IPS-18a (cell line): ENCODE measurements around the gene EXOG.

Experiments used
- H3K27ac ChIP-seq: one replicate; pipeline ENCODE4 v1.5.1; 2013; ENCODE audit warnings: low read length
- H3K27me3 ChIP-seq: one replicate; pipeline ENCODE4 v1.6.1; 2013; ENCODE audit warnings: mild to moderate bottlenecking, low read length; ENCODE audit not compliant: control insufficient read depth, insufficient read depth
- H3K36me3 ChIP-seq: one replicate; pipeline ENCODE4 v1.6.1; 2013; ENCODE audit warnings: low read depth, low read length; ENCODE audit not compliant: control insufficient read depth
- H3K4me1 ChIP-seq: one replicate; pipeline ENCODE4 v1.6.1; 2013; ENCODE audit warnings: low read depth, low read length; ENCODE audit not compliant: control insufficient read depth
- H3K4me3 ChIP-seq: one replicate; pipeline ENCODE4 v1.5.1; 2013; ENCODE audit warnings: low read length
- H3K9ac ChIP-seq: one replicate; pipeline ENCODE4 v1.6.1; 2013; ENCODE audit warnings: mild to moderate bottlenecking, low read length, moderate library complexity
- H3K9me3 ChIP-seq: one replicate; pipeline ENCODE4 v1.6.1; 2013; ENCODE audit warnings: low read depth, low read length; ENCODE audit not compliant: control insufficient read depth

EXOG gene, protein sequence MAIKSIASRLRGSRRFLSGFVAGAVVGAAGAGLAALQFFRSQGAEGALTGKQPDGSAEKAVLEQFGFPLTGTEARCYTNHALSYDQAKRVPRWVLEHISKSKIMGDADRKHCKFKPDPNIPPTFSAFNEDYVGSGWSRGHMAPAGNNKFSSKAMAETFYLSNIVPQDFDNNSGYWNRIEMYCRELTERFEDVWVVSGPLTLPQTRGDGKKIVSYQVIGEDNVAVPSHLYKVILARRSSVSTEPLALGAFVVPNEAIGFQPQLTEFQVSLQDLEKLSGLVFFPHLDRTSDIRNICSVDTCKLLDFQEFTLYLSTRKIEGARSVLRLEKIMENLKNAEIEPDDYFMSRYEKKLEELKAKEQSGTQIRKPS

DNA sequence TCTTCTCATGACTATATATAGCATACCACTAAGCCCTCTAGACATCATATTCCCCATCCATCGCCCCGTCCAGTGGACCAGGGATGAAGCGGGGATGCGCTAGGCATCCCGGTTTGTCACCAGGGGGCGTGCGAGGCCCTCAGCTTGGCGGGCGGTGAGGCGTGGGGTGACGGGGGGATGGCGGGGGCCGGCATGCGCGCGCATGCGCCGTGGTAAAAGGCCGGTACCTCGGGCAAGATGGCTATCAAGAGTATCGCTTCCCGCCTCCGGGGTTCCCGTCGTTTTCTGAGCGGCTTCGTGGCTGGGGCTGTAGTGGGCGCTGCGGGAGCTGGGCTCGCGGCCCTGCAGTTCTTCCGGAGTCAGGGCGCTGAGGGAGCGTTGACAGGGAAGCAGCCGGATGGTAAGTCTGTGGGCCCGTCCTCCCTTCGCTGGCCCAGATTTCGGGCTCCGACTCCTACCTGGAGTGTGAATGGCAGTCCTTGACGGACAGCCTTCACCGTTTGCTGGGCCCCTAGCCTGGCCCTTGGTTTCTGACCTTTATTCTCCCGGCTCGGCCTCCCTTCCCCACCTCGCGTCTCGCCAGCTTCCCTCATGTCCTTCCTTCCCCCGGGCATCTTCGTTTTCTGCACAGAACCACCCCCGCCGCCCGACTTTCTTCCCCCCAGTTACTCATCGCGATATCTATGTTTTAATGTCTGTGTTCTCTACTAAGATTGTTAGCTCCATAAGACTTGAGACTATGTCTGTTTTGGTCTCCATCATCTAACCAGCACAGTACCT, at the start of gene EXOG:
EXOG (plus strand) TSS at position 210 of the 780 bp plus-strand sequence; CDS start at position 238, 28 bp downstream.
- peak within 1 kb of the TSS; percentile 92 for H3K4me3 ChIP-seq
- H3K9ac ChIP-seq = peak within 1 kb of the TSS; percentile 82
- H3K27ac ChIP-seq = peak within 1 kb of the TSS; percentile 2
- no peaks in the 10 kb centered on the region for H3K9me3 ChIP-seq
- H3K27me3 ChIP-seq = no peaks in the 10 kb centered on the region
- peaks cover 5% of the 10 kb centered on the region for H3K4me1 ChIP-seq
- H3K36me3 ChIP-seq = peaks cover 10% of the 10 kb centered on the region

GRCh38 chr3:38446812-38447211, 49.3 kb upstream of the EXOG start:
- Histone ChIP-seq H3K27me3 (no peaks in the 10 kb centered on the region), H3K4me3 (no peak overlapping the region), H3K36me3 (no peaks in the 10 kb centered on the region), H3K4me1 (no peaks in the 10 kb centered on the region), H3K27ac (no peak overlapping the region), H3K9me3 (no peaks in the 10 kb centered on the region), H3K9ac (no peak overlapping the region)

DNA sequence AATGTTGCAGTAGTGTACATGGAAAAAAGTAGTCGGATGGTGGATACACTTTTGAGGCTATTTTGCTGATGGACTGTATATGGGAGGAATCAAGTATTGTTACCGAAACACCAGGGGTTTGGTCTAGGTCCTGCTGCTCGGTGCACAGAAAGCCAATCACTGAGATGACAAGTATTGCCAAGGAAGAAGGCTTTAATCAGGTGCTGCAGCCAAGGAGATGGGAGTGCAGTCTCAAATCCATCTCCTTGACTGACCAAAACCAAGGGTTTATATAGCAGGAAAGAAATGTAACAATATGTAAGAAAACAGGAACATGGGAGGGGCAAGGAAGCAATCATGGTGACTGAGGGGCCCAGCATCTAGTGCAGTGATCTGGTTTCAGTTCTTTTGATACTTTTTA, 45.3 kb upstream of the EXOG start:
- Histone ChIP-seq H3K9ac (no peak overlapping the region), H3K4me1 (peaks cover 5% of the 10 kb centered on the region), H3K27ac (no peak overlapping the region), H3K4me3 (no peak overlapping the region), H3K27me3 (no peaks in the 10 kb centered on the region), H3K9me3 (no peaks in the 10 kb centered on the region), H3K36me3 (no peaks in the 10 kb centered on the region)

DNA sequence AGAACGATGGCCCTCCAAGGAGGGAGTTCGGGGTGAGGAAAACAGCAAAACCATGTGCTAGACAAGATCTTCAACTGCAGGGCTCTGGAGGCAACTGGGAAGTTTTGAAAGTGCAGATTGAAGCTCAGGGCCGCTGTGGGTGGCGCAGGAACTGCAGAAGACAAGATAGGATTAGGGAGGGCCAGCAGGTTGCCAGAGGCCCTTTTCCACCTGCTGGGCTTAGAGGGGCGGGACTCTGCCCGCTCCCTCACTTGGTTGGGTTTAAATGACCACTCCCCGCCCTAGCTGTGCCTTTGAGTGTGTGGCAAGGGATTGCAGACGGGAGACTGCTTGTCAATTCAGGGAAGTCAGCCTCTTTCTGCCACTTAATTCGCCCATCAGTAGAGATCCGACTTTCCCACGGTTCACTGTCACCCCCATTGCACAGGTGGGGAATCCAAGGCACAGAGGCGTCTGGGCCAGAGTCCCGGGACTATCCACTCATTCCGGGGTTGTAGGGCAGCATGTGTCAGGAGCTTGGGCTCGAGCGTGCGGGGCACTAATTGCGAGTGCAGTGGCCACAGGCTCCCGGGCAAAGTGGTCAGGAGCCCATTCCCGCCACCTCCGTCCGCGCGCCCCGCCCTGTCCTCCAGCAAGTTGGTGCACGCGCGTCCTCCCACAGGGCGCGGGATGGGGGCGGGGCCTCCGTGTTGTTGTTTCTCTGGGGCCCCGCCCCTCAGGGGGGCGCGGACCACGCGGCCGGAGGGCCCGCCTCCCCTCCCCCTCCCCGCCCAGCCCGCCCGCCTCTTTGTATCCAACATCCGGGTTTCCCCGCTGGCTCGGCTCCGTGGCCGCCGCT, 42.8 kb upstream of the EXOG start, which contains the start of gene ACVR2B:
ACVR2B (plus strand) TSS at position 816 of the 838 bp plus-strand sequence. CDS start 433 bp downstream, outside the sequence.
- peak within 1 kb of the TSS; percentile 93 for H3K27ac ChIP-seq
- H3K36me3 ChIP-seq = no peaks in the 10 kb centered on the region
- H3K4me3 ChIP-seq = peak within 1 kb of the TSS; percentile 90
- no peaks in the 10 kb centered on the region for H3K27me3 ChIP-seq
- H3K9me3 ChIP-seq = no peaks in the 10 kb centered on the region
- peak within 1 kb of the TSS; percentile 100 for H3K9ac ChIP-seq
- H3K4me1 ChIP-seq = peaks cover 12% of the 10 kb centered on the region

DNA sequence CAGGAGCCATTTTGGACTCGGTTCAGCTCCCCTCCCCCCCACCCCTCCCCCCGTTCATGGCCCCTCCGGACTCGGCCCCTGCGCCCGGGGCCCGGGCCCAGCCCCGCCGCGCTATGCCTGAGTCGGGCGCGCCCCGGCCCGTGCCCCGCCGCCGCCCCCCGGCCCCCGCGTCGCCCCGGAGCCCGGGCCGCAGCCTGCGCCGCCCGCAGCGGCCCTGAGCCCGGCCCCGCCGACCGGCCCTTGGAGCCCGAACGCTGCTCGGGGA, 42.3 kb upstream of the EXOG start:
- Histone ChIP-seq H3K27me3 (no peaks in the 10 kb centered on the region), H3K9me3 (no peaks in the 10 kb centered on the region), H3K36me3 (no peaks in the 10 kb centered on the region), H3K9ac (no peak overlapping the region), H3K4me3 (peak overlapping the region; percentile 90), H3K4me1 (peaks cover 17% of the 10 kb centered on the region), H3K27ac (no peak overlapping the region)

DNA sequence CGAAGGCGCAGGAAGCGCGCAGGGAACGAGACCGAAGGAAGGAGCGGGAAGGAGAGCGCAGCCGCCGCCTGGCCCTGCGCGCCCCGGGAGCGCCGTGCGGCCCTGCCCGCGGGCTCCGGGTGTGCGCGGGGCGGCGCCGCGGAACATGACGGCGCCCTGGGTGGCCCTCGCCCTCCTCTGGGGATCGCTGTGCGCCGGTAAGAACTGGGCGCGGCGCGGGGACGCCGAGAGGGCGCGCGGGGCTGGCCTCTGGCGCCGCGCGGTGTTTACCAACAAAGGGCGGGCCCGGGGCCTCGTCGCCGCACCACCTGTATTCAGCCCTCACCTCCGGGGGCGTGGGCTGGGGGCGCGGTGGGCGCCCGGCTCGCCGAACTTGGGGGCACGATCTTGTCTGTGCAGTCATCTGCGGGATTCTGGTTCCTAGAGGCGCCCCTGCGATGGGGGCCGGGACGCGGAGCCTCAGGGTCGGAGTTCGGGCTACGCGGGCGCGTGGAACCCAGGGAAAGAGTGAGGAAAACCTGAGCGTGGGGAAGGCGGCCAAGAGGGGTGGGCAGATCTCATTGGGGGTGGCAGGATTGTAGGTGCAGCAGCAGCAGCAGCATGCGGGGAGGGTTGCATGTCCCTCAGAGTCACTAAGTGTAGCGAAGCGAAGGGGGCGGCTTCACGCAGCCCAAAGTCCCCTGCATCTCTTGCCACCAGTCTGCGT, 41.8 kb upstream of the EXOG start:
- Histone ChIP-seq H3K36me3 (no peaks in the 10 kb centered on the region), H3K9me3 (no peaks in the 10 kb centered on the region), H3K9ac (peak overlapping the region; percentile 100), H3K27ac (peak overlapping the region; percentile 93), H3K27me3 (no peaks in the 10 kb centered on the region), H3K4me3 (peak overlapping the region; percentile 90), H3K4me1 (peaks cover 20% of the 10 kb centered on the region)

GRCh38 chr3:38454884-38455638, 41.1 kb upstream of the EXOG start:
- Histone ChIP-seq H3K4me3 (peak overlapping the region; percentile 90), H3K4me1 (peaks cover 20% of the 10 kb centered on the region), H3K9me3 (no peaks in the 10 kb centered on the region), H3K9ac (peak overlapping the region; percentile 100), H3K36me3 (no peaks in the 10 kb centered on the region), H3K27ac (peak overlapping the region; percentile 93), H3K27me3 (no peaks in the 10 kb centered on the region)

DNA sequence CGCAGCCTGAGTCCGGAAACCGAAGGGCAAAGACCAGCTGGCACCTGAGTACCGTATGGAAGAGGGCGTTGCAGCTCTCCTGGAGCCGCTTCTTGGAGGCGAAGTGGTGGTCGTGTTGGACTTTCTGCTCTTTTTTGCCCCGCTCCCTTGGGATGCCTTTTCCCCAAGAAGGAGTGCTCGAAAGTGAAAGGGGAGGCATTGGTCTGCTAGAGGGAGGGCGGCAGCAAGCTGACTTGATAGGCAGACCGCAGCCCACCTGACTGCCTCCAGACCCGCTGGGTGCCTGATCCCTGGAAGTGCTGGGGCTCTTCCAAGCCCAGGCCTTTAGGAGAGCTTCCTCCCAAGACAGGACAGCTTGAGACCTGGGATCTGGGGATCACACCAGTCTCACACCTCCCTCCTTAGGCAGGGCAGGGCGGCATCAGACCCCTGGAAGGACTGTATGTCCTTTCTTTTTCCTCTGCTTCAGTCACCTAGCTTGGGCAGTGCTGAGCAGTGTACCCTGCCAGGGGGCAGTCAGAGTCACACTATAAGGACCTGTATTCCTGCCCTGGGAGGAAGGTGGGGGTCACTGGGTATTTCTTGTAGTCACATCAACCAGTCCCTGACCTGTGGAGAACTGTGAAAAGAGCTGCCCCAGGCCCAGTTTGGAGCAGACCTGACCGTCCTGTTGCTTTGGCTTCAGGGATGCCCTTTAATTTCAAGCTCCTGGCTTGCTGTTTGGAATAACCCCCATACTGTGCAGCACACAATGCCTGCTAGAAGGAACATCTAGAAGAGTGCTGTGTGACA, 40.3 kb upstream of the EXOG start:
- Histone ChIP-seq H3K4me1 (peaks cover 20% of the 10 kb centered on the region), H3K27me3 (no peaks in the 10 kb centered on the region), H3K9ac (peak overlapping the region; percentile 100), H3K9me3 (no peaks in the 10 kb centered on the region), H3K27ac (peak overlapping the region; percentile 71), H3K4me3 (peak overlapping the region; percentile 90), H3K36me3 (no peaks in the 10 kb centered on the region)

- Histone ChIP-seq H3K9me3 (no peaks in the 10 kb centered on the region), H3K4me1 (peaks cover 20% of the 10 kb centered on the region), H3K9ac (no peak overlapping the region)
Measured at GRCh38 chr3:38457111-38458003, 38.8 kb upstream of the EXOG start.

More at GRCh38 chr3:38457111-38458003, 38.8 kb upstream of the EXOG start:
- Histone ChIP-seq H3K36me3 (no peaks in the 10 kb centered on the region), H3K27me3 (no peaks in the 10 kb centered on the region), H3K4me3 (no peak overlapping the region), H3K27ac (no peak overlapping the region)
